K562 (cell line): ENCODE results near the gene DNAJB6. TPM values are rescaled to one million over a fixed set of nuclear protein-coding genes. Genes with fewer than 3 reads are reported as not detected.

Experiments
- CREBBP ChIP-seq: IDR thresholded peaks from one replicate; pipeline ENCODE4 v1.6.1; 2012; ENCODE audit warnings: low read depth, mild to moderate bottlenecking, control low read depth, inconsistent platforms, low read length
- CSDE1 ChIP-seq, 2 experiments: fragments of 450-650 bp; IDR thresholded peaks; 2 replicates each; pipeline ENCODE4 v1.6.1; 2016; ENCODE audit warnings: mild to moderate bottlenecking in 1 of 2
- CTBP1 ChIP-seq: fragments of 450-650 bp; IDR thresholded peaks from 2 replicates; pipeline ENCODE4 v1.6.1; 2016; ENCODE audit warnings: borderline replicate concordance
- ETS2 ChIP-seq: IDR thresholded peaks from 2 replicates; pipeline ENCODE4 v1.6.1; 2016; ENCODE audit warnings: borderline replicate concordance, missing genetic modification characterization, mild to moderate bottlenecking, moderate library complexity, missing compliant biosample characterization; ENCODE audit not compliant: poor library complexity, severe bottlenecking
- FOXA3 ChIP-seq, 2 experiments: fragments of 450-650 bp in 1 of 2; sonication (generic) in 1 of 2; formaldehyde crosslinking; IDR thresholded peaks in 1 of 2; conservative IDR thresholded peaks in 1 of 2; 2 replicates each; pipeline versions ENCODE4 v1.4.0 to v1.8.0; 2020 to 2022; ENCODE audit warnings: mild to moderate bottlenecking in 2 of 2, missing genetic modification reagents in 1 of 2
- GATA2 ChIP-seq: sonication (generic); formaldehyde crosslinking; IDR thresholded peaks from 2 replicates; pipeline ENCODE4 v1.4.0; 2020; ENCODE audit warnings: mild to moderate bottlenecking, missing genetic modification reagents
- HIVEP1 ChIP-seq: fragments of 250-450 bp; sonication (Bioruptor Pico); IDR thresholded peaks from 2 replicates; pipeline ENCODE4 v1.4.0; 2020; ENCODE audit warnings: mild to moderate bottlenecking
- ILK ChIP-seq: fragments of 450-650 bp; IDR thresholded peaks from 2 replicates; pipeline ENCODE4 v1.6.1; 2016; ENCODE audit warnings: missing genetic modification characterization, low read depth, mild to moderate bottlenecking, missing compliant biosample characterization, moderate library complexity, borderline replicate concordance
- MAFK ChIP-seq: IDR thresholded peaks from 2 replicates; pipeline ENCODE4 v1.6.1; 2011; ENCODE audit warnings: low read length, improper control_type of control experiment
- NCOA6 ChIP-seq: fragments of 450-650 bp; IDR thresholded peaks from 2 replicates; pipeline ENCODE4 v1.6.1; 2017; ENCODE audit warnings: mild to moderate bottlenecking
- PCBP1 ChIP-seq: fragments of 200-400 bp; formaldehyde crosslinking; IDR thresholded peaks from 2 replicates; pipeline ENCODE4 v1.6.1; 2018; ENCODE audit warnings: mild to moderate bottlenecking, low read depth, low read length; ENCODE audit not compliant: poor library complexity, severe bottlenecking
- PHTF2 ChIP-seq: fragments of 250-450 bp; sonication (Bioruptor Pico); IDR thresholded peaks from 2 replicates; pipeline ENCODE4 v1.5.0; 2021; ENCODE audit warnings: mild to moderate bottlenecking
- POLR2G ChIP-seq: fragments of 200-400 bp; formaldehyde crosslinking; IDR thresholded peaks from 2 replicates; pipeline ENCODE4 v1.6.1; 2017; ENCODE audit warnings: low read depth, mild to moderate bottlenecking, antibody characterized with exemption, low read length, moderate library complexity
- RAD21 ChIP-seq, 2 experiments: fragments of 250-450 bp in 1 of 2; fragments of 450-650 bp in 1 of 2; sonication (Bioruptor Pico) in 1 of 2; formaldehyde crosslinking in 1 of 2; IDR thresholded peaks in 1 of 2; conservative IDR thresholded peaks in 1 of 2; 2 replicates each; pipeline versions ENCODE4 v1.4.0 to v1.8.0; 2020 to 2022; ENCODE audit warnings: mild to moderate bottlenecking in 2 of 2, moderate library complexity in 1 of 2
- SRSF3 ChIP-seq: fragments of 200-400 bp; formaldehyde crosslinking; IDR thresholded peaks from 2 replicates; pipeline ENCODE4 v1.6.1; 2016; ENCODE audit warnings: mild to moderate bottlenecking, low read length, moderate library complexity; ENCODE audit not compliant: insufficient read depth
- TRIM28 ChIP-seq: fragments of 450-650 bp; IDR thresholded peaks from 2 replicates; pipeline ENCODE4 v1.6.1; 2017
- U2AF2 ChIP-seq: fragments of 200-400 bp; formaldehyde crosslinking; optimal IDR thresholded peaks from 2 replicates; pipeline ENCODE3; 2017; ENCODE audit warnings: low read depth, mild to moderate bottlenecking, low read length
- ZBTB8A ChIP-seq: fragments of 450-650 bp; IDR thresholded peaks from 2 replicates; pipeline ENCODE4 v1.6.1; 2018; ENCODE audit warnings: mild to moderate bottlenecking, moderate library complexity; ENCODE audit not compliant: partially characterized antibody
- ZFPM2 ChIP-seq: fragments of 250-450 bp; sonication (Bioruptor Pico); IDR thresholded peaks from 2 replicates; pipeline ENCODE4 v1.5.1; 2022; ENCODE audit warnings: mild to moderate bottlenecking
- ZFX ChIP-seq: sonication (generic); formaldehyde crosslinking; IDR thresholded peaks from 2 replicates; pipeline ENCODE4 v1.8.0; 2022; ENCODE audit warnings: mild to moderate bottlenecking, missing genetic modification reagents, moderate library complexity
- ZKSCAN3 ChIP-seq: fragments of 250-450 bp; sonication (Bioruptor Pico); IDR thresholded peaks from 2 replicates; pipeline ENCODE4 v1.4.0; 2020
- ZNF12 ChIP-seq: sonication (generic); formaldehyde crosslinking; IDR thresholded peaks from 2 replicates; pipeline ENCODE4 v1.4.0; 2020; ENCODE audit warnings: mild to moderate bottlenecking, missing genetic modification reagents
- ZNF224 ChIP-seq: sonication (generic); formaldehyde crosslinking; IDR thresholded peaks from 2 replicates; pipeline ENCODE4 v1.8.0; 2022; ENCODE audit warnings: mild to moderate bottlenecking, missing genetic modification reagents
- ZNF23 ChIP-seq: fragments of 250-450 bp; sonication (Bioruptor Pico); IDR thresholded peaks from 2 replicates; pipeline ENCODE4 v1.4.0; 2020; ENCODE audit warnings: mild to moderate bottlenecking
- ZNF232 ChIP-seq: sonication (generic); formaldehyde crosslinking; IDR thresholded peaks from 2 replicates; pipeline ENCODE4 v1.8.0; 2022; ENCODE audit warnings: mild to moderate bottlenecking, missing genetic modification reagents
- ZNF398 ChIP-seq: fragments of 250-450 bp; sonication (Bioruptor Pico); IDR thresholded peaks from 2 replicates; pipeline ENCODE4 v1.8.0; 2021; ENCODE audit warnings: moderate library complexity, mild to moderate bottlenecking, inconsistent platforms
- ZNF431 ChIP-seq: sonication (generic); formaldehyde crosslinking; IDR thresholded peaks from 2 replicates; pipeline ENCODE4 v1.8.0; 2022; ENCODE audit warnings: mild to moderate bottlenecking, missing genetic modification reagents
- ZNF586 ChIP-seq: fragments of 450-650 bp; formaldehyde crosslinking; conservative IDR thresholded peaks from 2 replicates; pipeline ENCODE4 v1.4.0; 2020; ENCODE audit warnings: mild to moderate bottlenecking, moderate library complexity
- polyA plus RNA-seq, 8 experiments: library from polyadenylated mRNA; depleted of rRNA in 4 of 8; stranded (reverse) in 5 of 8; unstranded in 3 of 8; fragments of >200 nt; fragmentation: Nextera tagmentation in 2 of 8; fragmentation: Illumina TruSeq in 1 of 8; extraction: Ambion mirVana in 2 of 8; extraction: Trizol in 1 of 8; gene quantifications; 2 replicates each; pipeline versions ENCODE4 v1.2.1 to v1.2.3, GENCODE V29; 2011 to 2014; ENCODE audit warnings: inconsistent platforms in 1 of 8, missing spikeins in 1 of 8
- total RNA-seq, 7 experiments: library from RNA; depleted of rRNA in 6 of 7; stranded (reverse); fragments of >200 nt in 6 of 7; fragmentation: Illumina TruSeq in 2 of 7; extraction: Trizol in 2 of 7; gene quantifications; 2 replicates each; pipeline versions ENCODE4 v1.2.1 to v1.2.3, GENCODE V29; 2011 to 2021; ENCODE audit warnings: low replicate concordance in 1 of 7
- TF ChIP-seq, protein P1 (sequence below): fragments of 250-450 bp; sonication (Bioruptor Pico); IDR thresholded peaks from 2 replicates; pipeline ENCODE4 v1.9.0; 2021; ENCODE audit warnings: mild to moderate bottlenecking

Gene DNAJB6
- total and polyA plus RNA-seq, 9 of the 15 experiments (the other 6 are each of a cell fraction or from before 2014, with no cell fraction given), result 84.5 to 158 (median 135) TPM

DNA sequence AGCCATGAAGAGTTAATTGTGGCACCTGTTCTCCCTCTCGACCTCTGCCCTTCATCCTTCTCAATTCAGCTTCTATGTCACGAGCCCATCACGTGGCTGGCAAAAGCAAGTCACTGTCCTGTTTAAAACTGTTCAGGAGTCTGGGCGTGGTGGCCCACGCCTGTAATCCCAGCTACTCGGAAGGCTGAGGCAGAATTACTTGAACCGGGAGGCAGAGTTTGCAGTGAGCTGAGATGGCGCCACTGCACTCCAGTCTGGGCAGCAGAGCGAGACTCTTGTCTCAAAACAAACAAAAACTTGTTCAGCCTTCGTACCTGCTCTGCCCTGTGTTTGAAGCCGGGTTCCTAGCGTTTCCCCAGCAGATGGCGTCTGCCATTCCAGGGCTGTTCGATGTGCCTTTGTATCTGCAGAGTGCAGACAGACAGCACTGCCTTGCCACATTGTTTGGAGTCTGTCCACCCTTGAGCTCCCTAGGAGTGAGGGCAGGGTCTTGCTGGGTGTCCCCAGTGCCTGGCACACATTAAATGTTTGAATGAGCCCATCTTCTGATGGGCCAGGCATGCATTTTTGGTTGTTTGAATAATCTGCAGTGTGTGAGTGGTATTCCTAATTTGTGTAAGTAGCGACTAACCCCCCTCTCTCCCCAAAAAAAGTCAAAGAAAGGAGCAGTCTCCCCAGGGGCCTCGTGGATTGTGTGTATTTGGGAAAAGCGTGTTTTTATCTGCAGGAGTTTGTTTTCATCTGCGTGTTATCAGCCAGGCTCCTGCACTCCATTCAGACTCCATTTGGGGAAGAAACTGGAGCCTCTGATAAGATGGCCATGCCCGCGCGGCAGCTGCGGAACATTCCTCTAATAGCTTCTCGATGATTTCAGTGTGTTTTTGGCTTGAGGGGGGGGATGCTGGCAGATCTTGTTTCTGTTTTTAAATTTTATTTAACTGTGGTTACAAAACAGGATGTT lies 61.2 kb downstream of the DNAJB6 start (continued):
- TF ChIP-seq MAFK (no peak), ZKSCAN3 (no peak), TRIM28 (no peak; the same call in 1 of the 2 replicates), ZFX (CRISPR knock-in tag) (no peak; the same call in 1 of the 2 replicates), HIVEP1 (CRISPR knock-in tag) (no peak), CTBP1 (peak; percentile 82), CREBBP (no peak), ETS2 (tag) (no peak), ZNF586 (CRISPR knock-in tag) (no peak), ILK (tag) (no peak), FOXA3 (CRISPR knock-in tag; conservative IDR thresholded peaks at IDR 0.05 in 1 of 2, IDR thresholded peaks at IDR 0.05 in 1 of 2) (peak; percentile 10 to 49; a peak in 1 of 4 replicates), ZFPM2 (CRISPR knock-in tag) (no peak), ZNF12 (0 out of 2 replicates have a peak, but pooled peaks have one; percentile 57), ZNF431 (CRISPR knock-in tag) (no peak), PCBP1 (no peak), RAD21 (CRISPR knock-in tag; conservative IDR thresholded peaks at IDR 0.05 in 1 of 2, IDR thresholded peaks at IDR 0.05 in 1 of 2) (peak; percentile 45 to 71), SRSF3 (no peak), CSDE1 (IDR thresholded peaks at IDR 0.05) (no peak), NCOA6 (no peak), ZNF232 (CRISPR knock-in tag) (no peak), ZNF23 (no peak), U2AF2 (no peak), PHTF2 (CRISPR knock-in tag) (no peak), POLR2G (no peak), ZBTB8A (no peak), ZNF398 (no peak), ZNF224 (CRISPR knock-in tag) (no peak), GATA2 (CRISPR knock-in tag) (peak; percentile 83)
- TF ChIP-seq, protein P1, sequence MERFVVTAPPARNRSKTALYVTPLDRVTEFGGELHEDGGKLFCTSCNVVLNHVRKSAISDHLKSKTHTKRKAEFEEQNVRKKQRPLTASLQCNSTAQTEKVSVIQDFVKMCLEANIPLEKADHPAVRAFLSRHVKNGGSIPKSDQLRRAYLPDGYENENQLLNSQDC, result no peak
